WI38 (cell line): ENCODE measurements around the gene CHIT1.

Experiments used
- H3K4me3 ChIP-seq: 2 replicates; pipeline ENCODE4 v1.5.1; 2011; ENCODE audit warnings: low read depth, mild to moderate bottlenecking, control low read depth, low read length
- TF ChIP-seq, protein P1 (sequence below): IDR thresholded peaks from 2 replicates; pipeline ENCODE4 v1.5.1; 2012; ENCODE audit warnings: low read depth, mild to moderate bottlenecking, control low read depth, low read length

CHIT1 gene

GRCh38 chr1:203213126-203213525 lies 16.3 kb downstream of the CHIT1 start:
- TF ChIP-seq, protein P1, sequence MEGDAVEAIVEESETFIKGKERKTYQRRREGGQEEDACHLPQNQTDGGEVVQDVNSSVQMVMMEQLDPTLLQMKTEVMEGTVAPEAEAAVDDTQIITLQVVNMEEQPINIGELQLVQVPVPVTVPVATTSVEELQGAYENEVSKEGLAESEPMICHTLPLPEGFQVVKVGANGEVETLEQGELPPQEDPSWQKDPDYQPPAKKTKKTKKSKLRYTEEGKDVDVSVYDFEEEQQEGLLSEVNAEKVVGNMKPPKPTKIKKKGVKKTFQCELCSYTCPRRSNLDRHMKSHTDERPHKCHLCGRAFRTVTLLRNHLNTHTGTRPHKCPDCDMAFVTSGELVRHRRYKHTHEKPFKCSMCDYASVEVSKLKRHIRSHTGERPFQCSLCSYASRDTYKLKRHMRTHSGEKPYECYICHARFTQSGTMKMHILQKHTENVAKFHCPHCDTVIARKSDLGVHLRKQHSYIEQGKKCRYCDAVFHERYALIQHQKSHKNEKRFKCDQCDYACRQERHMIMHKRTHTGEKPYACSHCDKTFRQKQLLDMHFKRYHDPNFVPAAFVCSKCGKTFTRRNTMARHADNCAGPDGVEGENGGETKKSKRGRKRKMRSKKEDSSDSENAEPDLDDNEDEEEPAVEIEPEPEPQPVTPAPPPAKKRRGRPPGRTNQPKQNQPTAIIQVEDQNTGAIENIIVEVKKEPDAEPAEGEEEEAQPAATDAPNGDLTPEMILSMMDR: no peak
- no peak overlapping the region for H3K4me3 ChIP-seq

GRCh38 chr1:203211812-203212211 lies 17.7 kb downstream of the CHIT1 start:
- TF ChIP-seq, protein P1: no peak
- no peak overlapping the region for H3K4me3 ChIP-seq

- TF ChIP-seq, protein P1: no peak
- no peak overlapping the region for H3K4me3 ChIP-seq
Measured at GRCh38 chr1:203210988-203211387, 18.5 kb downstream of the CHIT1 start.

DNA sequence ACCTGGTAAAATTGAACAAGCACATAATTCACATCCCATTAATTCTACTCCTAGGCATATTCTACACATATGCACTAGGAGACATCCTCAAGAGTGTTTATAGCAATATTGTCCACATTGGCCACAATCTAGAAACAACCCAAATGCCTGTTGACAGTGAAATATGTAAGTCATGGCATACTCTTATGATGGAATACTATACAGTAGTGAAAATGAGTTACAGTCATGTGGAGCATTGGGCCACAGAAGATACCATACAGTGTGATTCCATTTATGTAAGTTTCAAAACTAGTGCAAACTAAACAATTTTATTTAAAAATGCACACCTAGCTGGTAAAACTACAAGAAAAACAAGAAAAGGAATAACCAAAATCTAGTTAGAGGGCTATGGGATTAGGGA lies 19.1 kb downstream of the CHIT1 start:
- no peak overlapping the region for H3K4me3 ChIP-seq

DNA sequence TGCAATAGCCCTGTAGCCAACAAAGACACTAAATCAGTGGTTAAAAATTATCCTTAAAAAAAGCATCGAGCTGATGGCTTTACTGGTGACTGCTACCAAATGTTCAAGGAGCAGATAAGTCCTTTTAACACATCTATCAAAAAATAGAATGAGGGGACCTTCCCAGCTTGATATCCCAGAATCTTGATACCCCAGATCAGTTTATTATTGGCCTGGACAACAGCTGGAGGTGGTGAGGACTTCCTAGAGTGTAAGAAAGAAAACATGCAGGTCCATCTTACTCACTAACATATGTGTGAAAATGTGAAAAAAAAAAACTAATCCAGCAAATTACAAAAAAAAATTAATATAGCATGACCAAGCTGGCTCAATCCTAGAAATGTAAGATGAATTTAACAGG lies 21.3 kb downstream of the CHIT1 start:
- no peak overlapping the region for H3K4me3 ChIP-seq
- TF ChIP-seq, protein P1: no peak

More for the DNA sequence above, 19.1 kb downstream of the CHIT1 start:
- TF ChIP-seq, protein P1: no peak

DNA sequence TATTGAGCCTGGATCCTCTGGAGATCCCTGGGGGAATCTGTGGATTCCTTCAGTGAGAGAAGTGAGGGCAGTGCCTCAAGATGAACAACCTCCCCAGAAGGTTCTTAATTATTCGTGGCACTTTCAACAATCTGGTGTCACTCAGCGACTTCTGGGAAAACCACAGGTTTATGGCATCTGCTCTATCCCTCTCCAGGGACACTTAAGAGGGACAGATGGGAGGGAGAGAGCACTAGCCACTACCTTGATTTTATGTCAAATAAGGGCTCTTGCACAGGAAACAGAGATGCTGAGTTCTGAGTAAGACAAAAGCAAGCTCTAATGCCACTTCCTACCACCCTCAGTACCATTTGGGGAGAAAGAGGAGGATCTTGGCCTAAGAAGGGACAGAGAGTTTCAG lies 21.7 kb downstream of the CHIT1 start:
- H3K4me3 ChIP-seq: no peak overlapping the region
- TF ChIP-seq, protein P1: no peak

GRCh38 chr1:203206129-203206687 lies 23.3 kb downstream of the CHIT1 start:
- TF ChIP-seq, protein P1: no peak

More at GRCh38 chr1:203206129-203206687, 23.3 kb downstream of the CHIT1 start:
- no peak overlapping the region for H3K4me3 ChIP-seq
